Fibroblast of lung (primary cell): ENCODE measurements around the gene GRXCR2. TPM values are rescaled to one million over a fixed set of nuclear protein-coding genes. Genes with fewer than 3 reads are reported as not detected.
"Not testable (repeated sequence)": the region's sequence is repeated elsewhere in the genome, so short reads cannot be mapped to it uniquely, and the experiment has no call there.

Source experiments
- DNase-seq, 2 donors: peaks; one replicate each; pipeline versions ENCODE4 v3.0.0 to v3.0.0-alpha.2; 2010; ENCODE audit warnings: low read depth in 2 of 2
- H2AFZ ChIP-seq: 2 replicates; pipeline ENCODE4 v1.5.1; 2012; ENCODE audit warnings: low read length, control low read depth, inconsistent platforms
- H3K27ac ChIP-seq: 2 replicates; pipeline ENCODE4 v1.5.1; 2011; ENCODE audit warnings: low read length, control low read depth; ENCODE audit not compliant: insufficient read depth
- H3K27me3 ChIP-seq: 2 replicates; pipeline ENCODE4 v1.5.1; 2011; ENCODE audit warnings: mild to moderate bottlenecking, low read length; ENCODE audit not compliant: control insufficient read depth, insufficient read depth
- H3K36me3 ChIP-seq: 2 replicates; pipeline ENCODE4 v1.5.1; 2011; ENCODE audit warnings: low read length; ENCODE audit not compliant: control insufficient read depth, insufficient read depth
- H3K4me1 ChIP-seq: 2 replicates; pipeline ENCODE4 v1.5.1; 2011; ENCODE audit warnings: low read length; ENCODE audit not compliant: control insufficient read depth, insufficient read depth; ENCODE audit errors: extremely low read depth
- H3K4me2 ChIP-seq: 2 replicates; pipeline ENCODE4 v1.5.1; 2011; ENCODE audit warnings: low read length, control low read depth; ENCODE audit not compliant: insufficient read depth; ENCODE audit errors: extremely low read depth
- H3K4me3 ChIP-seq, 4 experiments: fragments of 200-600 bp in 1 of 4; sonication (generic) in 1 of 4; replicated peaks in 1 of 4; 2 replicates each; pipeline ENCODE4 v1.5.1; 2011 to 2016; ENCODE audit warnings: low read length in 4 of 4, low read depth in 3 of 4, mild to moderate bottlenecking in 3 of 4, control low read depth in 2 of 4, inconsistent platforms in 1 of 4, mixed read lengths in 1 of 4; ENCODE audit not compliant: insufficient read depth in 1 of 4; ENCODE audit errors: control extremely low read depth in 1 of 4
- H3K79me2 ChIP-seq: 2 replicates; pipeline ENCODE4 v1.5.1; 2012; ENCODE audit warnings: mild to moderate bottlenecking, low read length, inconsistent platforms; ENCODE audit not compliant: control insufficient read depth, insufficient read depth
- H3K9ac ChIP-seq: 2 replicates; pipeline ENCODE4 v1.5.1; 2011; ENCODE audit warnings: mild to moderate bottlenecking, low read length, control low read depth; ENCODE audit not compliant: insufficient read depth
- H3K9me3 ChIP-seq: 2 replicates; pipeline ENCODE4 v1.5.1; 2012; ENCODE audit warnings: low read depth, low read length; ENCODE audit not compliant: control insufficient read depth, insufficient read depth
- H4K20me1 ChIP-seq: 2 replicates; pipeline ENCODE4 v1.5.1; 2011; ENCODE audit warnings: low read length; ENCODE audit not compliant: control insufficient read depth, insufficient read depth; ENCODE audit errors: extremely low read depth
- CTCF ChIP-seq, 2 donors: IDR thresholded peaks in 1 of 2; conservative IDR thresholded peaks in 1 of 2; 1 replicate in 1 of 2; 2 replicates in 1 of 2; pipeline ENCODE4 v1.5.1; 2011 to 2012; ENCODE audit warnings: low read length in 2 of 2, control low read depth in 1 of 2, inconsistent platforms in 1 of 2, low read depth in 1 of 2, mild to moderate bottlenecking in 1 of 2
- EZH2 ChIP-seq: IDR thresholded peaks from 2 replicates; pipeline ENCODE4 v1.5.1; 2012; ENCODE audit warnings: low read length, control low read depth, mild to moderate bottlenecking; ENCODE audit errors: missing control alignments
- polyA plus RNA-seq, 2 donors: library from polyadenylated mRNA; depleted of rRNA in 1 of 2; stranded (reverse) in 1 of 2; unstranded in 1 of 2; fragments of >200 nt; gene quantifications; 2 replicates each; pipeline ENCODE4 v1.2.1, GENCODE V29; 2011 to 2012; ENCODE audit warnings: missing spikeins in 1 of 2
- total RNA-seq: library from RNA; depleted of rRNA; stranded (reverse); fragments of >200 nt; gene quantifications from 2 replicates; pipeline ENCODE4 v1.2.1, GENCODE V29; 2014

GRXCR2 gene
- total and polyA plus RNA-seq, 2 donors (not counting 1 experiment from before 2014, with no cell fraction given), result not detected

GRCh38 chr5:145898171-145898570 lies 25.4 kb upstream of the GRXCR2 start:
- TF ChIP-seq CTCF (conservative IDR thresholded peaks at IDR 0.05 in 1 of 2, IDR thresholded peaks at IDR 0.05 in 1 of 2; ENCODE audit: low read depth in 1 of 2, low read length in 2 of 2) (no peak), EZH2 (no peak)
- Histone ChIP-seq H3K4me1 (no peaks in the 10 kb centered on the region), H2AFZ (no peak overlapping the region), H3K27ac (no peak overlapping the region), H3K79me2 (no peaks in the 10 kb centered on the region), H3K9me3 (no peaks in the 10 kb centered on the region), H3K27me3 (no peaks in the 10 kb centered on the region), H3K9ac (no peak overlapping the region), H4K20me1 (no peaks in the 10 kb centered on the region), H3K36me3 (no peaks in the 10 kb centered on the region), H3K4me3 (no peak overlapping the region), H3K4me2 (no peak overlapping the region)
- no peak for DNase-seq

- not testable (repeated sequence) for H3K4me2 ChIP-seq, H3K79me2 ChIP-seq
Observed at GRCh38 chr5:145891378-145891777, 18.6 kb upstream of the GRXCR2 start.

GRCh38 chr5:145889611-145890010 lies 16.8 kb upstream of the GRXCR2 start:
- TF ChIP-seq EZH2 (no peak), CTCF (conservative IDR thresholded peaks at IDR 0.05 in 1 of 2, IDR thresholded peaks at IDR 0.05 in 1 of 2; ENCODE audit: low read depth in 1 of 2, low read length in 2 of 2) (no peak)
- no peak overlapping the region for H2AFZ ChIP-seq
- no peaks in the 10 kb centered on the region for H3K36me3 ChIP-seq
- no peaks in the 10 kb centered on the region for H3K4me1 ChIP-seq
- DNase-seq, result no peak
- H3K79me2 ChIP-seq, result no peaks in the 10 kb centered on the region
- no peak overlapping the region for H3K4me2 ChIP-seq
- H3K9me3 ChIP-seq, result no peaks in the 10 kb centered on the region
- no peak overlapping the region for H3K4me3 ChIP-seq
- H4K20me1 ChIP-seq, result no peaks in the 10 kb centered on the region
- H3K27me3 ChIP-seq, result no peaks in the 10 kb centered on the region
- H3K27ac ChIP-seq, result no peak overlapping the region
- H3K9ac ChIP-seq, result no peak overlapping the region

More at GRCh38 chr5:145891378-145891777, 18.6 kb upstream of the GRXCR2 start:
- H3K4me1 ChIP-seq, H2AFZ ChIP-seq, H3K36me3 ChIP-seq, H3K27ac ChIP-seq, H3K27me3 ChIP-seq, H3K9me3 ChIP-seq, H3K4me3 ChIP-seq, H3K9ac ChIP-seq, H4K20me1 ChIP-seq, DNase-seq: not testable (repeated sequence)
